GM12891 (cell line): Measurements from ENCODE around the gene HSPA4.

Experiments used
- POLR2A ChIP-seq: IDR thresholded peaks from 2 replicates; pipeline ENCODE4 v1.6.1; 2011; ENCODE audit warnings: low read depth, low read length, control low read depth
- POLR2AphosphoS5 ChIP-seq: IDR thresholded peaks from 2 replicates; pipeline ENCODE4 v1.6.1; 2011; ENCODE audit warnings: low read depth, low read length, control low read depth
- SPI1 ChIP-seq: IDR thresholded peaks from 2 replicates; pipeline ENCODE4 v1.6.1; 2011; ENCODE audit warnings: low read depth, low read length, control low read depth

- TF ChIP-seq POLR2A (no peak), SPI1 (no peak), POLR2AphosphoS5 (no peak)
Observed at GRCh38 chr5:133116601-133117000, 64.8 kb downstream of the HSPA4 start.
